DND-41 (cell line): ENCODE measurements around the gene ZMYND10.

Source experiments
- ATAC-seq: fragments of 200-7000 bp; cut with Tn5 transposase; 3 replicates; pipeline ENCODE4 v1.9.1; 2021; ENCODE audit warnings: low read depth; ENCODE audit not compliant: insufficient read depth
- DNase-seq: peaks from one replicate; pipeline ENCODE4 v3.0.0-alpha.2; 2020
- H2AFZ ChIP-seq: 2 replicates; pipeline ENCODE4 v1.6.0; 2012; ENCODE audit warnings: low read depth, low read length
- H3K27ac ChIP-seq: 2 replicates; pipeline ENCODE4 v1.5.1; 2012; ENCODE audit warnings: low read length, inconsistent platforms
- H3K27me3 ChIP-seq: fragments of 200-600 bp; sonication (generic); 2 replicates; pipeline ENCODE4 v1.6.0; 2012; ENCODE audit warnings: low read length, mild to moderate bottlenecking, inconsistent platforms; ENCODE audit not compliant: insufficient read depth, poor library complexity
- H3K36me3 ChIP-seq: 2 replicates; pipeline ENCODE4 v1.5.1; 2012; ENCODE audit warnings: low read length, inconsistent platforms; ENCODE audit not compliant: insufficient read depth
- H3K4me1 ChIP-seq: 2 replicates; pipeline ENCODE4 v1.5.1; 2012; ENCODE audit warnings: mild to moderate bottlenecking, low read length; ENCODE audit not compliant: insufficient read depth
- H3K4me2 ChIP-seq: 2 replicates; pipeline ENCODE4 v1.6.0; 2012; ENCODE audit warnings: mild to moderate bottlenecking, moderate library complexity, low read length, inconsistent platforms; ENCODE audit not compliant: insufficient read depth
- H3K4me3 ChIP-seq, 2 experiments: fragments of 200-600 bp in 1 of 2; shearing (Covaris generic) in 1 of 2; 2 replicates each; pipeline ENCODE4 v1.5.1; 2012 to 2016; ENCODE audit warnings: inconsistent platforms in 2 of 2, low read length in 2 of 2, mild to moderate bottlenecking in 2 of 2, low read depth in 1 of 2, moderate library complexity in 1 of 2
- H3K79me2 ChIP-seq: 2 replicates; pipeline ENCODE4 v1.6.0; 2012; ENCODE audit warnings: low read length, inconsistent platforms; ENCODE audit not compliant: insufficient read depth
- H3K9ac ChIP-seq: 2 replicates; pipeline ENCODE4 v1.6.0; 2012; ENCODE audit warnings: low read depth, mild to moderate bottlenecking, inconsistent platforms, low read length, moderate library complexity
- H3K9me3 ChIP-seq: 2 replicates; pipeline ENCODE4 v1.5.1; 2012; ENCODE audit warnings: low read length, moderate library complexity, mild to moderate bottlenecking, inconsistent platforms; ENCODE audit not compliant: insufficient read depth, severe bottlenecking
- H4K20me1 ChIP-seq: 2 replicates; pipeline ENCODE4 v1.6.0; 2012; ENCODE audit warnings: low read length; ENCODE audit not compliant: insufficient read depth
- EZH2 ChIP-seq: IDR thresholded peaks from 3 replicates; pipeline ENCODE4 v1.6.1; 2012; ENCODE audit warnings: borderline replicate concordance, low read depth, mild to moderate bottlenecking, moderate library complexity, low read length, inconsistent platforms; ENCODE audit not compliant: severe bottlenecking
- TF ChIP-seq, protein P1 (sequence below): IDR thresholded peaks from 2 replicates; pipeline ENCODE4 v1.5.1; 2012; ENCODE audit warnings: borderline replicate concordance, low read length, moderate library complexity, mild to moderate bottlenecking; ENCODE audit not compliant: poor library complexity, severe bottlenecking; ENCODE audit errors: extremely low read depth

Gene ZMYND10

DNA sequence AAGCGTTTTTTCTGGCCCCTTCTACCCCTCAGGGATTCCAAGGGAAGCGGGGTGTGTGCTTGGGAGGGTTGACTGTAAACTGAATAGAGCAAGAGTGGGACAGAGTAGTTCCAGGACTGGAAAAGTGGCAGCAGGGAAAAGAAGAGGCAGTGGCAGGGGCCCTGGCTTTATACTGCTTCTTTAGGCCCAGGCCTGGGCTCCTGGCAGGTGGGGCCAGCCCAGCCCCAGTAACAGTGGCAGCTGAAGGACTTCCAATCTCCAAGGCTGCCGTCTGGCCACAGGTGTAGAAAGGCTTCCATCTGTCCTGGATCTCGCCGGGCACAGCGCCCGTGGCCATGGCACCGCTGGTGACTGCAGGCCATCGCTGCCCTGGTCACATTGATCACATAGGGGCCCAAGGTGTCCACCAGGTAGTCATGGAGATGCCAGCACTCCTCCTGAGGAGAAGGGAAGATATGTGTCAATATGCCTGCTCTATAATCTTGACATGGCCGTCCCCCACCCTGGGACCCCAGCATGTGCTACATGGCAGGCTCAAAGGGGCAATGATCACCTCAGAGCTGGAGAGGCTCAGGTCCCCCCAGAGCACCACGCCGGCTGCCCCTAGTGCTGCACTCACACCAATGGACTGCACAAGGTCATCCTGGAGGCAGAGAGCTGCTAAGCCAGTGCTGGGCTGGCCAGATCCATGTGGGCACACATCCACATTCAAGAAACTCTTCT, 52.3 kb downstream of the ZMYND10 start:
- peak overlapping the region; percentile 95 for H3K4me2 ChIP-seq
- H3K36me3 ChIP-seq = peaks cover 31% of the 10 kb centered on the region
- no peaks in the 10 kb centered on the region for H3K9me3 ChIP-seq
- ATAC-seq = no peak
- peaks cover 39% of the 10 kb centered on the region for H3K4me1 ChIP-seq
- peak overlapping the region; percentile 21 to 98; a peak in 3 of 4 replicates for H3K4me3 ChIP-seq
- peaks cover 20% of the 10 kb centered on the region; the same call in 1 of the 2 replicates for H4K20me1 ChIP-seq
- H3K27me3 ChIP-seq = no peaks in the 10 kb centered on the region
- H3K27ac ChIP-seq = peak overlapping the region; percentile 74
- DNase-seq = no peak
- peaks cover 30% of the 10 kb centered on the region for H3K79me2 ChIP-seq
- peak overlapping the region; percentile 63 for H3K9ac ChIP-seq
- H2AFZ ChIP-seq = peak overlapping the region; percentile 97
- no peak for TF ChIP-seq EZH2
- TF ChIP-seq, protein P1, sequence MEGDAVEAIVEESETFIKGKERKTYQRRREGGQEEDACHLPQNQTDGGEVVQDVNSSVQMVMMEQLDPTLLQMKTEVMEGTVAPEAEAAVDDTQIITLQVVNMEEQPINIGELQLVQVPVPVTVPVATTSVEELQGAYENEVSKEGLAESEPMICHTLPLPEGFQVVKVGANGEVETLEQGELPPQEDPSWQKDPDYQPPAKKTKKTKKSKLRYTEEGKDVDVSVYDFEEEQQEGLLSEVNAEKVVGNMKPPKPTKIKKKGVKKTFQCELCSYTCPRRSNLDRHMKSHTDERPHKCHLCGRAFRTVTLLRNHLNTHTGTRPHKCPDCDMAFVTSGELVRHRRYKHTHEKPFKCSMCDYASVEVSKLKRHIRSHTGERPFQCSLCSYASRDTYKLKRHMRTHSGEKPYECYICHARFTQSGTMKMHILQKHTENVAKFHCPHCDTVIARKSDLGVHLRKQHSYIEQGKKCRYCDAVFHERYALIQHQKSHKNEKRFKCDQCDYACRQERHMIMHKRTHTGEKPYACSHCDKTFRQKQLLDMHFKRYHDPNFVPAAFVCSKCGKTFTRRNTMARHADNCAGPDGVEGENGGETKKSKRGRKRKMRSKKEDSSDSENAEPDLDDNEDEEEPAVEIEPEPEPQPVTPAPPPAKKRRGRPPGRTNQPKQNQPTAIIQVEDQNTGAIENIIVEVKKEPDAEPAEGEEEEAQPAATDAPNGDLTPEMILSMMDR = no peak

DNA sequence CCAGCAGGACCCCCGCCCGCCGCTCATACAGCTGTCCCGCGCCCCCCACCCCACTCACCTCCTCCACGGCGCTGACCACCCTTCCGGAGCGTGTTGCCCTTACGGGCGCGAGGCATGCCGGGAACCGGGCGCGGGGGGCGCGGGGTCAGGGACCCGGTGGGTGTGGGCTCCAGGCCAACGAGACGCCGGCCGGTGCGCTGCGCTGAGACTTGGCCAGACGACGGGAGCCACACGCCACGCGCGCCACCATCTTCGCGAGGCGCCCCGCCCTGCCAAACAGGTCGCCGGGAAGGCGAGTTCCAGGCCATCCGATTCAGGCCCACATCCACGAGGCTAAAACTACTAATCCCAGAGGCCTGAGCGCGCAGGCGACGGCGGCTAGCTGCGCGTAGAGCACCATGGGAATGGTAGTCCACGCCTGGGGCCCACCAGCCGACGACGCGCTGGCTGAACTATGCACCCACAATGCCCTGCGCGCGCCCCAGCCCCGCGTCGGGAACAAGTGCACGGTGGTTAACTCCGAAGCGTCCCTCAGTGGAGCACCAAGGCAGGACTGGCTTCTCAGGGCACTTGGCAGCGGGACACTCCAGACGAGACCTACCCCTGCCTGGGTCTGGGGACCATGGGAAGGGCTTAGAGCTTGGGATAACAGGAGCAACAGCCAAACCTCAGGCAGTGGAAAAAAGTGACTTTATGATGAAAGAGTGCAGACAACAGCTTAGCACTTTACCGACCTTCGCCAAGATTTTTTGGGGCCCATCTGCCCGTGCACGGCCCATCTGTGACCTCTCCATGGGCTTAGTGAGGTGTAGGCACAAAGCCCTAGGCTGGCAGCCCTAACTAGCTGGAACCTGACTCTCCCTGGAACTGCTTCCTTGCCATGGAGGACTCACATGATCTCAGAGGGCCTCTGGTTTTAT, 53.1 kb downstream of the ZMYND10 start, which contains the start of gene IFRD2:
IFRD2 (minus strand) TSS at position 271 of the 920 bp plus-strand sequence; CDS start at position 116, 155 bp downstream.
- Histone ChIP-seq H3K27ac (peak within 1 kb of the TSS; percentile 85), H3K36me3 (peaks cover 38% of the 10 kb centered on the region), H2AFZ (peak within 1 kb of the TSS; percentile 97), H4K20me1 (peaks cover 19% of the 10 kb centered on the region; the same call in 1 of the 2 replicates), H3K4me3 (peak within 1 kb of the TSS; percentile 77 to 98; a peak in 3 of 4 replicates), H3K4me1 (peaks cover 33% of the 10 kb centered on the region), H3K9ac (peak within 1 kb of the TSS; percentile 86), H3K27me3 (no peaks in the 10 kb centered on the region), H3K4me2 (peak within 1 kb of the TSS; percentile 95), H3K79me2 (peaks cover 28% of the 10 kb centered on the region), H3K9me3 (no peaks in the 10 kb centered on the region)
- ATAC-seq (peak; percentile 97), DNase-seq (peak; percentile 98)
- TF ChIP-seq, protein P1 = peak; percentile 35
- TF ChIP-seq EZH2 = no peak
